Activated T-helper 17 cell treated with anti-CD3 and anti-CD28 coated beads, Interleukin-2, amount 50 U/mL, for 72 hours (primary cell): ENCODE measurements around the gene ZNF264. TPM values are rescaled to one million over a fixed set of nuclear protein-coding genes. Genes with fewer than 3 reads are reported as not detected.
A peak's percentile ranks its signal among the peaks of the same experiment; 100 is the strongest.

Source experiments
- ATAC-seq: fragments of 150-1000 bp; cut with Tn5 transposase; replicated peaks from 2 replicates; pipeline ENCODE4 v1.10.0; 2021; ENCODE audit warnings: mild to moderate bottlenecking, moderate library complexity
- H3K27ac Mint-ChIP-seq: one replicate; pipeline ENCODE4 v1.8.0; 2022; ENCODE audit warnings: mixed read lengths
- H3K27me3 Mint-ChIP-seq: one replicate; pipeline ENCODE4 v1.8.0; 2022; ENCODE audit warnings: mixed read lengths
- H3K36me3 Mint-ChIP-seq: one replicate; pipeline ENCODE4 v1.8.0; 2022; ENCODE audit warnings: low read depth, mild to moderate bottlenecking, mixed read lengths
- H3K4me1 Mint-ChIP-seq: one replicate; pipeline ENCODE4 v1.8.0; 2022; ENCODE audit warnings: mixed read lengths
- H3K4me3 Mint-ChIP-seq: one replicate; pipeline ENCODE4 v1.8.0; 2022; ENCODE audit warnings: mild to moderate bottlenecking, mixed read lengths
- H3K9me3 Mint-ChIP-seq: one replicate; pipeline ENCODE4 v1.8.0; 2022; ENCODE audit warnings: mixed read lengths
- total RNA-seq, 2 donors: library from RNA; stranded (reverse); gene quantifications; one replicate each; pipeline ENCODE4 v1.2.3, GENCODE V29; 2022

Gene ZNF264
- total RNA-seq, 2 donors from 2014 or later, result 23.7 to 51.0 TPM

DNA sequence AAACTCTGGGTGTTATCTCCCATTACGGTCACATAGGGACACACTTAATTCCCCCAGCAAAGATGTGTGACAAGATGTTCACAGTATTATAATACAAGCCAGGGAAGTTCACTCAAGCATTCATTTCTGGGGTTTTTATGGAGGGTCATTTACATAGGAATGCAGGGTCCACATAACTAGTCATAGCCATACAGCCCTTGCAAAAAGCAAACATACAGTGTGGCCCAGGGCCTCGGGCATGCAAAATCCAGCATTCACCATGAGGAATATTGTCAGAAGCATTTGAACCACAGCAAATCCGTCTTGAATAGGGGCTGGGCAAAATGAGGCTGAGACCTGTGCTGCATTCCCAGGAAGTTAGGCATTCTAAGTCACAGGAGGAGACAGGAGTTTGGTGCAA, 76.0 kb downstream of the ZNF264 start:
- Mint-ChIP-seq H3K36me3 (peaks cover 21% of the 10 kb centered on the region), H3K4me1 (peaks cover 20% of the 10 kb centered on the region), H3K4me3 (no peak overlapping the region), H3K27ac (no peak overlapping the region), H3K9me3 (peaks cover 14% of the 10 kb centered on the region), H3K27me3 (no peaks in the 10 kb centered on the region)
- ATAC-seq, result no peak

DNA sequence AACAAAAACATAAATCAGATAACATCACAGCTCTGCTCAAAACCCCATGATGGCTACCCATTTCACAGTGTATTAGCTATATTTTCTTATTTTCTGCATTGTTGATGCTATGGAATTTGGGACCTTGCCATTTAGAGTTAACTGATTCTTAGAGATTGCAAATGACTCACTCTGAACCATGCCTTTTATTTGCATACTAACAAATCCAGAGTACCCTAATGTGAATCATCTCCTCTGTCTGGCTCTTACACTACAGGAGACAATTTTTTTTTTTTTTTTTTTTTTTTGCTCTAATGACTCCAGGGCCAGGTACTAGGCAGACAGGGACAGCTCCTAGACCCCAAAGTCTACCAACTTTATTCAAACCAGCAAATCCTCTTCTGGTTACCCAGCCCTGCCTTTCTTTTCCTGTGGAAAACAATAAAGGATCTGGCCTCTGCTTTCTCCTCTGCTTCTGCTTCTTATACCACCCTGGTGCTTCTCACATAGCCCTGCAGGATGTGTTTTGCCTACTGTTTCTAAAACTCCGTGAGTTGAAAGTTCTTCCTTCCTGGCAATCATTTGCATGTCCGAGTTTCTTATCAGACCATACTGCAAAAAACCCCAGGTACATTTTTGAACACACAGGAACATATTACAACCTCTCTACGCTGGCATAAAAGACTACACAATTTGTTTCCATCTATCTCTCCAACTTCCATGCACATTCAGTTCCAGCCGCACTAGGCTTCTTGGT, 78.4 kb downstream of the ZNF264 start:
- peak; percentile 79 for ATAC-seq
- peaks cover 11% of the 10 kb centered on the region for H3K9me3 Mint-ChIP-seq
- peak overlapping the region; percentile 20 for H3K4me3 Mint-ChIP-seq
- H3K27ac Mint-ChIP-seq, result peak overlapping the region; percentile 61
- no peaks in the 10 kb centered on the region for H3K27me3 Mint-ChIP-seq
- peaks cover 38% of the 10 kb centered on the region for H3K36me3 Mint-ChIP-seq
- H3K4me1 Mint-ChIP-seq, result peaks cover 24% of the 10 kb centered on the region

DNA sequence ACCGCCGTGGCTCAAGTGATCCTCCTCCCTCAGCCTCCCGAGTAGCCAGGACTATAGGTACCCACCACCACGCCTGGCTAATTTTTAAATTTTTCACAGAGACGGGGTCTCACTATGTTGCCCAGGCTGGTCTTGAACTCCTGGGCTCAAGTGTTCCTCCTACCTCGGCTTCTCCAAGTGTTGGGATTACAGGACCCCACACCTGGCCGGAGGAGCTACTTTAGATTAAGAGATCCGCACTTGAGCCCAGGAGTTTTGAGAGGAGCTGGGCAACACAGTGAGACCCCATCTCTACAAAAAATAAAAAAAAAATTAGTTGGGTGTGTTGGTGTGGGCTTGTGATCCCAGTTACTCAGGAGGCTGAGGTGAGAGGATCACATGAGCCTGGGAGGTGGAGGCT, 80.0 kb downstream of the ZNF264 start:
- Mint-ChIP-seq H3K9me3 (peaks cover 8% of the 10 kb centered on the region), H3K27me3 (no peaks in the 10 kb centered on the region), H3K36me3 (peaks cover 52% of the 10 kb centered on the region), H3K4me3 (no peak overlapping the region), H3K4me1 (peaks cover 24% of the 10 kb centered on the region), H3K27ac (no peak overlapping the region)
- ATAC-seq, result no peak

Other genes with a start within 250 kb of the ZNF264 start
- gene USP29, start 71.5 kb upstream of the ZNF264 start, total RNA-seq, result not detected
- not detected for gene ZIM3, start 46.3 kb upstream of the ZNF264 start, total RNA-seq
- gene DUXA, start 24.0 kb upstream of the ZNF264 start, total RNA-seq, result not detected
- gene AURKC, start 39.5 kb downstream of the ZNF264 start, total RNA-seq, result 1 to 10 TPM; 2.1 to 3.5 TPM
- gene ZNF805, start 49.1 kb downstream of the ZNF264 start, total RNA-seq, result 10 to 100 TPM in 1 of 2 donors, 1 to 10 TPM in 1; 9.1 to 16.7 TPM
- gene ZNF460, start 89.0 kb downstream of the ZNF264 start, total RNA-seq, result 100 to 1,000 TPM in 1 of 2 donors, 10 to 100 TPM in 1; 90.0 to 130 TPM
- gene ZNF543, start 129.0 kb downstream of the ZNF264 start, total RNA-seq, result 1 to 10 TPM; 6.6 to 6.7 TPM
- gene ZNF304, start 159.8 kb downstream of the ZNF264 start, total RNA-seq, result 1 to 10 TPM; 5.3 to 6.4 TPM
- 1 to 10 TPM; 4.5 to 8.8 TPM for gene TRAPPC2B, start 172.1 kb downstream of the ZNF264 start, total RNA-seq
- 1 to 10 TPM; 2.7 to 5.4 TPM for gene ZNF547, start 172.1 kb downstream of the ZNF264 start, total RNA-seq
- 10 to 100 TPM; 19.4 to 48.5 TPM for gene ZNF548, start 198.4 kb downstream of the ZNF264 start, total RNA-seq
- gene ZNF17, start 219.7 kb downstream of the ZNF264 start, total RNA-seq, result 10 to 100 TPM in 1 of 2 donors, 1 to 10 TPM in 1; 8.3 to 12.0 TPM
- gene ZNF749, start 243.8 kb downstream of the ZNF264 start, total RNA-seq, result 10 to 100 TPM; 13.8 to 15.0 TPM